ENCODE data around the gene SARDH. TPM values are rescaled to one million over a fixed set of nuclear protein-coding genes. Genes with fewer than 3 reads are reported as not detected.

Gene SARDH
- total RNA-seq, 1 donor from 2014 or later, result 0.63 TPM

DNA sequence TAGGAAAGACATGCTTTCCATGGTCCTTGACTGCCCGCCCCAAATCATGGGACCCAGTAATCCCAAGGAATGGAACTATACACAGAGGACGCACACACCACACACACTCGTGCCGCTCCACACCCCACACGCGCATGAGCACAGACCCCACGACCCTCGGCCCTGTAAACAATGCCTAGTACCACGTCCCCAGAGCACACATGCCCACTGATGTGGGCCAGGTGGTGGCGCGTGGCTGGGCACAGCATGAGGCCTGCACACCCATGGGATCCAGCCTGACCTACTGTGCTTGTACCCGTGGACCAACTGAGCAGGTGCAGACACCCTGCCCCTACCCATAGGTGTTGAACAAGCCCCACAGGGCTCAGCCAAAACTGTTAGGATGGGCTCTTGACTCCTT is 101.2 kb downstream of the SARDH start:
- TF ChIP-seq, protein P1, sequence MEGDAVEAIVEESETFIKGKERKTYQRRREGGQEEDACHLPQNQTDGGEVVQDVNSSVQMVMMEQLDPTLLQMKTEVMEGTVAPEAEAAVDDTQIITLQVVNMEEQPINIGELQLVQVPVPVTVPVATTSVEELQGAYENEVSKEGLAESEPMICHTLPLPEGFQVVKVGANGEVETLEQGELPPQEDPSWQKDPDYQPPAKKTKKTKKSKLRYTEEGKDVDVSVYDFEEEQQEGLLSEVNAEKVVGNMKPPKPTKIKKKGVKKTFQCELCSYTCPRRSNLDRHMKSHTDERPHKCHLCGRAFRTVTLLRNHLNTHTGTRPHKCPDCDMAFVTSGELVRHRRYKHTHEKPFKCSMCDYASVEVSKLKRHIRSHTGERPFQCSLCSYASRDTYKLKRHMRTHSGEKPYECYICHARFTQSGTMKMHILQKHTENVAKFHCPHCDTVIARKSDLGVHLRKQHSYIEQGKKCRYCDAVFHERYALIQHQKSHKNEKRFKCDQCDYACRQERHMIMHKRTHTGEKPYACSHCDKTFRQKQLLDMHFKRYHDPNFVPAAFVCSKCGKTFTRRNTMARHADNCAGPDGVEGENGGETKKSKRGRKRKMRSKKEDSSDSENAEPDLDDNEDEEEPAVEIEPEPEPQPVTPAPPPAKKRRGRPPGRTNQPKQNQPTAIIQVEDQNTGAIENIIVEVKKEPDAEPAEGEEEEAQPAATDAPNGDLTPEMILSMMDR (IDR thresholded peaks at IDR 0.05; ENCODE audit: borderline replicate concordance), result no peak
- Histone ChIP-seq H3K4me1 (no peaks in the 10 kb centered on the region), H3K27ac (replicated peaks) (no peak overlapping the region), H3K27me3 (ENCODE audit: low read depth) (peaks cover 80% of the 10 kb centered on the region), H3K36me3 (no peaks in the 10 kb centered on the region), H3K4me3 (no peak overlapping the region), H3K9me3 (replicated peaks) (no peaks in the 10 kb centered on the region)
- intact Hi-C loops (cut with micrococcal nuclease), result no loop called here
- DNase-seq, result no peak

DNA sequence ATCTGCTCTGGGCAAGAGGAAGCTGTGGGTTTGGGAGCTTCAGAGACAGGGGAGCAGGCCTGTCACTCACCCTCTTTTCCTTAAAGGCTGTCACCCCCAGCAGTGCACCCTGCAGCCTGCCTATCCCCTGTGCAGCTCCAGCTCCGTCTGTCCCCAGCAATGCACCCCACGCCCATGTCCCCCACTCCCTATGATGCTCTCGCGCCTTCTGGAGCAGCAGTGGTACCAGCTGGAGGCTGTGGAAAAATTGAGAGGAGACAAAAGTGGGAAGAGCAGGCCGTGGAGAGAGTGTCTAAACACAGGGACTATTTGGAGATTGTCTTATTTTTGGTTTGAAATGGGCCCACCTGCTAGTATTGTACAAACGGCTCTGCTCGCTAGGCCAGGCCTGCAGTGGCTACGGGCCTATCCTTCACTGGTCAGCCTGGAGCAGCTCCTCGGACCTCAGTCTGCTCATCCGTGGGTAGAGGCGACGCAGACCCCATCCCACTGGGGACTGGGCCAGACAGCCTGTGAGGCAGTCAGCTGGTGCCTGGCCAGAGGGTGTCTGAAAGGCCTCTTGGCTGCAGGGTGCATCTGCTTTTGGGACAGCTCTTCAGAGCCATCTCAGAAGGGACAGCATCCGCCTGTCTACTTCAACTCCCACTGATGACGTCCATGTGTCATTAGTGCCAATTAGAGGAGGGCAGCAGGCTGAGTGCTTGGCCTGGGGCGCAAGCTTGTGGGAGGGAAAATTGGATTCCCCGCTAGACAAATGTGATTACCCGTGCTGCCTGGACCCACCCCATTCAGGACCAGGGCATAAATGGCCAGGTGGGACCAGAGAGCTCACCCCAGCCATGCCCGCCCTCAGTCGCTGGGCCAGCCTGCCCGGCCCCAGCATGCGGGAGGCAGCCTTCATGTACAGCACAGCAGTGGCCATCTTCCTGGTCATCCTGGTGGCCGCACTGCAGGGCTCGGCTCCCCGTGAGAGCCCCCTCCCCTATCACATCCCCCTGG is 102.3 kb downstream of the SARDH start, which contains the start of gene DBH:
Gene DBH, plus strand, starts transcription at position 831 of the 999 bp plus-strand sequence. Its CDS starts 9 bp downstream, at position 840.
- no peaks in the 10 kb centered on the region for H3K36me3 ChIP-seq
- no peaks in the 10 kb centered on the region for H3K9me3 ChIP-seq (replicated peaks)
- H3K27ac ChIP-seq (replicated peaks), result no peak within 1 kb of the TSS
- H3K4me3 ChIP-seq, result no peak within 1 kb of the TSS
- peaks cover 90% of the 10 kb centered on the region for H3K27me3 ChIP-seq (ENCODE audit: low read depth)
- intact Hi-C loops (cut with micrococcal nuclease), result no loop called here
- TF ChIP-seq, protein P1 (IDR thresholded peaks at IDR 0.05; ENCODE audit: borderline replicate concordance), result no peak
- no peaks in the 10 kb centered on the region for H3K4me1 ChIP-seq
- DNase-seq, result no peak

- Histone ChIP-seq H3K27me3 (ENCODE audit: low read depth) (peaks cover 90% of the 10 kb centered on the region), H3K4me3 (no peak overlapping the region)
- intact Hi-C loops (cut with micrococcal nuclease), result no loop called here
Measured at GRCh38 chr9:133635098-133635497, 103.1 kb downstream of the SARDH start.

DNA sequence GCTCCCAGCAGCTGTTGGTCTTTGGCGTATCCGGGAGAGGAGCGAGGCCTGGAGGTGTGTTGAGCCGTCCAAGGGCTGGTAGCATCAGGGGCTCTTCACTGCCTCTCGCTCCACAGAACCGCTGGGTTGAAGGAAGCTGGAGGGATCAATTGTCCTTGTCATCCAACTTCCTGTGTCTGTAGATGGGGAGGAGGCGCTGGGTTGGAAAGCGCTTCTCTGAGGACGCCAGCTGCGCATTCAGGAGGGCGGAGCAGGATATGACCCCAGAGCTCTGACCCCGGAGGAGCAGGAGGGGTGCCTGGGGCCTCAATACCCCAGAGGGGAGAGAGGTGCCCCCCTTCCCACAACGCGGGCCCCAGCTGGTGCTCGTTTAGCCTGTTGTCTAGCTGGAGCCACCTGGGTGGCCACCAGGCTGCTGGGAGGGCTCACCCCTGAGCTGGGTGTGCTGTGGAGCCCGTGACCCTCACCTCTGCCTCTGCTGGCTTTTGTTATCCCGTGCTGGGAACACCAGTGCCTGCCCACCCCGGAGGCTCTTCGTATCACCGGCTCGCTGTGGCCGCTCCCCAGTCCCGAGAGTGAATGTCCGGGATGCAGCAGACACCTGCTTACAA is 104.0 kb downstream of the SARDH start:
- no peak for DNase-seq

More at GRCh38 chr9:133635098-133635497, 103.1 kb downstream of the SARDH start:
- Histone ChIP-seq H3K36me3 (no peaks in the 10 kb centered on the region), H3K4me1 (no peaks in the 10 kb centered on the region), H3K27ac (replicated peaks) (no peak overlapping the region), H3K9me3 (replicated peaks) (no peaks in the 10 kb centered on the region)
- no peak for DNase-seq
- TF ChIP-seq, protein P1 (IDR thresholded peaks at IDR 0.05; ENCODE audit: borderline replicate concordance), result no peak

DNA sequence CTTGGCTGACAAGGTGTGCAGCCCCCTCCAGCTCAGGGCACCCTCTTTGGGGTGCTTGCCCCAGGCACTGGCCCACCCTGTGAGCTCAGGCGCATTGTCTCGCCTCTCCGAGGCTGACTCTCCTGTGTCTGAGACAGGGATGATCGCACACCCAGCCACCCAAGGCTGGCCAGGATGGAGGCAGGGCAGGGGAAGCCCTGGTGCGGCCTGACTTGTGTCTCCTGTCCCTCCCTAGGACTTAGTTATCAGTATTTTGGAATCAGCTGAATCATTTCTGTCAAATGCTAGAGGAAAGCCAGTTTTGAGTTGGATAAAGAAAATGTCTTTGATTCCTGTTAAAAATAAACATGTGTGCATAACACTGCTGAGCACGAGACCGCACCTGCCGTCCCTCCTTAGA is 104.5 kb downstream of the SARDH start:
- H3K27ac ChIP-seq (replicated peaks), result no peak overlapping the region
- DNase-seq, result no peak
- H3K36me3 ChIP-seq, result no peaks in the 10 kb centered on the region
- peaks cover 88% of the 10 kb centered on the region for H3K27me3 ChIP-seq (ENCODE audit: low read depth)
- no peak overlapping the region for H3K4me3 ChIP-seq
- H3K9me3 ChIP-seq (replicated peaks), result no peaks in the 10 kb centered on the region
- intact Hi-C loops (cut with micrococcal nuclease), result no loop called here
- TF ChIP-seq, protein P1 (IDR thresholded peaks at IDR 0.05; ENCODE audit: borderline replicate concordance), result no peak
- no peaks in the 10 kb centered on the region for H3K4me1 ChIP-seq

More for the DNA sequence above, 104.0 kb downstream of the SARDH start:
- Histone ChIP-seq H3K36me3 (no peaks in the 10 kb centered on the region), H3K4me1 (no peaks in the 10 kb centered on the region), H3K27ac (replicated peaks) (no peak overlapping the region), H3K27me3 (ENCODE audit: low read depth) (peaks cover 91% of the 10 kb centered on the region), H3K4me3 (no peak overlapping the region), H3K9me3 (replicated peaks) (no peaks in the 10 kb centered on the region)
- TF ChIP-seq, protein P1 (IDR thresholded peaks at IDR 0.05; ENCODE audit: borderline replicate concordance), result no peak
- intact Hi-C loops (cut with micrococcal nuclease), result no loop called here
